HG03521 (cell line): ENCODE results near the gene OR3A3.

ENCODE experiments used
- ATAC-seq: cut with Tn5 transposase; IDR thresholded peaks from one replicate; pipeline ENCODE4 v1.9.1; 2021; ENCODE audit warnings: mild to moderate bottlenecking, moderate library complexity; ENCODE audit not compliant: unreplicated experiment

Gene OR3A3

GRCh38 chr17:3471599-3471998 is 60.4 kb downstream of the OR3A3 start, which contains the start of gene SPATA22:
TSS of gene SPATA22 (minus strand) at chr17:3471819. CDS start at chr17:3469325, 2,494 bp downstream.
- ATAC-seq = no peak

GRCh38 chr17:3472137-3472536 is 61.0 kb downstream of the OR3A3 start:
- no peak for ATAC-seq
